Measurements from ENCODE around the gene RAB11FIP4.

The RAB11FIP4 gene

DNA sequence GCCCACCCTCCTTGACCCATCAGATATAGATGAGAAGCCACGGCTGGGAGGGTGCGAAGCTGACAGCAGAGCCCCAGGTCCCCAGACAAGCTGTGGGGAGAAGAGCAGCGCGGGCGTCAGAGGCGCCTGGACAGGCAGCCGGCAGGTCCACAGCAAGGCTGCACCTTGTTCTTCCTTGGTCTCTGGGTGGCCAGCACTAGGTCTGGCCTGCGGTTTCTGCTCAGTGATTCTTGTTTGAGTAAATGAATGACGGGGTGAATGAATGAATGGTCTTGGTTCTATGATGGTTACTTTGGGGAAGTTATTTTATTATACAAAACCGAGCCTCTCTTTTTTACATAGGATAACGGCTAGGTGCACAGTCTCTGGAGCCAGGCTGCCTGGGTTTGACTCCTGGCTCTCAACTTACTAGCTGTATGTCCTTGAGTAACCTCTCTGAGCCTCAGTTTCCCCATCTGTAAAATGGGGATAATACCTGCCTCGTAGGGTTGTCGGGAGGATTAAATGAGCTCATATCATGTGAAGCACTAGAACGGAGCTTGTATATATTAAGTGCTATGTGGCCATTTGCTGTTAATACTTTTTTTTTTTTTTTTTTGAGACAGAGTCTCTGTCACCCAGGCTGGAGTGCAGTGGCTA lies 86.1 kb downstream of the RAB11FIP4 start:
- H3K4me1 ChIP-seq (ENCODE audit: control insufficient read depth, insufficient read depth, low read length): peaks cover 11% of the 10 kb centered on the region
- H3K36me3 ChIP-seq (ENCODE audit: control insufficient read depth, insufficient read depth, low read length): no peaks in the 10 kb centered on the region
- no peak overlapping the region for H3K9ac ChIP-seq (ENCODE audit: low read length)
- no peak overlapping the region for H3K4me3 ChIP-seq (ENCODE audit: low read length)
- no peaks in the 10 kb centered on the region for H3K9me3 ChIP-seq (ENCODE audit: control insufficient read depth, low read length)
- no peaks in the 10 kb centered on the region for H3K27me3 ChIP-seq (ENCODE audit: control insufficient read depth, insufficient read depth, low read length)

DNA sequence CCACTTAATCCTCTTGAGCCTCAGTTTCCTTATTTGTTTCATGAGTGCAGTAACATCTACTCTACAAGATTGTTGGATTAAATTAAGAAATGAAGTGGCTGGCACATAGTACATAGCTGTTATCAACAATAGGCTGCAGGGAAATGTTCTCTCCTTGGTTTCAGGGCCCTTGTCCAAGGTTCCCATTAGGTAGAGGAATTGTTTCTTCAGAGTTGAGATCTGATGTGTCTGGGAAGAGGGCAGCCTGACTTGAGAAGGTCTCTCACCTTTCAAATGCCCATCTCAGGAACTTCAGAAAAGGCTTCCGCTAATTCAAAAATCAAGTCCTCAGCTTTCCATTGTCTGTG lies 87.6 kb downstream of the RAB11FIP4 start:
- H3K4me3 ChIP-seq (ENCODE audit: low read length): no peak overlapping the region
- H3K27me3 ChIP-seq (ENCODE audit: control insufficient read depth, insufficient read depth, low read length): no peaks in the 10 kb centered on the region
- no peaks in the 10 kb centered on the region for H3K9me3 ChIP-seq (ENCODE audit: control insufficient read depth, low read length)
- peaks cover 11% of the 10 kb centered on the region for H3K4me1 ChIP-seq (ENCODE audit: control insufficient read depth, insufficient read depth, low read length)
- no peaks in the 10 kb centered on the region for H3K36me3 ChIP-seq (ENCODE audit: control insufficient read depth, insufficient read depth, low read length)
- H3K9ac ChIP-seq (ENCODE audit: low read length): no peak overlapping the region

- H3K36me3 ChIP-seq (ENCODE audit: control insufficient read depth, insufficient read depth, low read length): no peaks in the 10 kb centered on the region
- no peaks in the 10 kb centered on the region for H3K27me3 ChIP-seq (ENCODE audit: control insufficient read depth, insufficient read depth, low read length)
- no peak overlapping the region for H3K9ac ChIP-seq (ENCODE audit: low read length)
- H3K9me3 ChIP-seq (ENCODE audit: control insufficient read depth, low read length): no peaks in the 10 kb centered on the region
- H3K4me3 ChIP-seq (ENCODE audit: low read length): no peak overlapping the region
- H3K4me1 ChIP-seq (ENCODE audit: control insufficient read depth, insufficient read depth, low read length): peaks cover 11% of the 10 kb centered on the region
Observed at GRCh38 chr17:31479524-31479923, 88.0 kb downstream of the RAB11FIP4 start.

DNA sequence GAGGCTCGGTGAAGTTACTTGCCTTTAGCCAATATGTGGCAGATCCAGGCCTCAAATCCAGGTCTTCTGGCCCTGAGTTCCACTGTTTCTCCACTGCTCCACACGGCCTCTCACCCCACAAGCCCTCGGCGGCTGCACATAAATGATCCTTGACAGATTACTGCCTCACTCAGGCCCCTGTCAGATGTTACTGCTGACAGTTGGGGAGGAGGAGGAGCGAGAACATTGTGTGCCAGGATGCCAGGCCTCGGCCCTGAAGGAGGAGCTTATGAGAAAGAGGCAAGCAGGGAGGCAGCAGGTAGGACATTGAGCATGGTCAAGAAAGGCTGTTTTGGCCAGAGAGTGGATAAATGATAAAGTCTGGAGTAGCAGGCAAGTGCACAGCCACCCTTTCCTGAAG lies 88.6 kb downstream of the RAB11FIP4 start:
- Histone ChIP-seq H3K4me3 (ENCODE audit: low read length) (no peak overlapping the region), H3K36me3 (ENCODE audit: control insufficient read depth, insufficient read depth, low read length) (no peaks in the 10 kb centered on the region), H3K9me3 (ENCODE audit: control insufficient read depth, low read length) (no peaks in the 10 kb centered on the region), H3K9ac (ENCODE audit: low read length) (no peak overlapping the region), H3K4me1 (ENCODE audit: control insufficient read depth, insufficient read depth, low read length) (peaks cover 11% of the 10 kb centered on the region), H3K27me3 (ENCODE audit: control insufficient read depth, insufficient read depth, low read length) (no peaks in the 10 kb centered on the region)

DNA sequence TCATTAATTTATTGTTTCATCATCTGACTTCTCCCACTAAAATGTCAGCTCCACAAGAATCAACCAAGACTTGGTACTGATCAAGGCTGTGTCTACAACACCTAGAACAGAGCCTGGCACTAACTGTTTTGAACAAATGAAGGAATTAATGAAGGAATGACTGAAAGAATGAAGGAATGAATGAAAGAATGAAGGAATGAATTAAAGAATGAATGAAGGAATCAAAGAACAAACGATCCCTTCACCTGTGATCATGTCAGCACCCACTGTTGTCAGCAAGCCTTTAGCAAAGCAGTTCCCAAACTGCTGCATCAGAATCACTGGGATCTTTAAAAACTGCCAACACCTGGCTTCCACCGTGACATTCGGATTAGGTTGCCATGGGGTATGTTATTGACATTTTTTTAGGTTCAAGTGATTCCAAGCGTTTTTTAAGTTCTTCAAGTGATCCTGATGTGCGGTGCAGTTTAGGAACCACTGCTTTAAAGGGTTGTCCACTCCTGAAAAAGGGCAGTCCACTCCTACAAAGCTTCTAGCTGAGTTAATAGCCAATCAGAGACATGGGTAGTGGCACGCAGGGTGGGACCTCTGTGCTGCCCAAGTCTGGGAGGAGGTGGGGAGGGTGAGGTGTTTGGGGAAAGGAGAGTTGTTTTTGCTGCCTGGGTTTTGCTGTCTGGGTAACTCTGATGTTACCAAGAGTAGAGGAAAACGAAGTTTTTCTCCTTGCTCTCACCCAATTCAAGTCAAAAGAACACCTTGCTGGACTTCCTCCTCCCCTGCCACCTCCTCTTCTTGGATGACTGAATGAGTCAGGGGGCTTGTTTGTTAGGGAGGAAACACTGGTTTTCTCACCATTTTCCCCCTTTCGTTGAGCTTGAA lies 89.7 kb downstream of the RAB11FIP4 start:
- no peak overlapping the region for H3K9ac ChIP-seq (ENCODE audit: low read length)
- H3K9me3 ChIP-seq (ENCODE audit: control insufficient read depth, low read length): no peaks in the 10 kb centered on the region
- peaks cover 9% of the 10 kb centered on the region for H3K4me1 ChIP-seq (ENCODE audit: control insufficient read depth, insufficient read depth, low read length)
- H3K4me3 ChIP-seq (ENCODE audit: low read length): no peak overlapping the region
- no peaks in the 10 kb centered on the region for H3K27me3 ChIP-seq (ENCODE audit: control insufficient read depth, insufficient read depth, low read length)
- no peaks in the 10 kb centered on the region for H3K36me3 ChIP-seq (ENCODE audit: control insufficient read depth, insufficient read depth, low read length)

DNA sequence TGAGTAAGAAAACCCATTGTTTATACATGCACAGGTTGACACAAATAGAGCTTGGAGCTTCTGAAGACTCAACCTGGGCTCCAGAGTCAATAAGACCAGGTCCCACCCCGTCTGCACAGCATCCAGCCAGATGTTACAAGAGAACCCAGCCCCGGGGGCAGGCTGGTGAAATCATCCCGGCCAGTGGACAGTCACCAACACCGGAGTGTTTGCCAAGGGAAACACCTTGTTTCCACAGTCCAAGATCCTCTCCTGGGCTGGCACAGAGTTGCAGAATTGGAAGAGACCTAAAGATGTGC lies 90.3 kb downstream of the RAB11FIP4 start:
- H3K36me3 ChIP-seq (ENCODE audit: control insufficient read depth, insufficient read depth, low read length): no peaks in the 10 kb centered on the region
- H3K9ac ChIP-seq (ENCODE audit: low read length): no peak overlapping the region
- peaks cover 7% of the 10 kb centered on the region for H3K4me1 ChIP-seq (ENCODE audit: control insufficient read depth, insufficient read depth, low read length)
- no peak overlapping the region for H3K4me3 ChIP-seq (ENCODE audit: low read length)
- no peaks in the 10 kb centered on the region for H3K9me3 ChIP-seq (ENCODE audit: control insufficient read depth, low read length)
- no peaks in the 10 kb centered on the region for H3K27me3 ChIP-seq (ENCODE audit: control insufficient read depth, insufficient read depth, low read length)

DNA sequence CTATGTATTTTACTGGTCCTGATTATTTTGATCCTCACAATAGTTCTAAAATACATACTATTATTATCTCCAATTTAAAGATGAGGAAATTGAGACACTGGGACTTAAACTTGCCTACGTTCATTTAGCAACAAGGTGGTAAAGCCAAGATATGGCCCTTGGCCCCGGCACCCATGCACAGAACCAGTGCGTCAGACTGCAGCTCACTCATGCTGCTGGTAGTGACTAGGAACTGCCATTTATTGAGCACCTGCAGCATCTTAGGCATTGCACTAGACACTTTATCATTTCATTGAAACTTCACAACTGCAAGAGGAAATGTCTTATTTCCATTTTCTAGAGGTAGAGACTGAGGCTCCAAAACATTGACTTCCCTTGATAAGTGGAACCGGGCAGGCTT lies 93.3 kb downstream of the RAB11FIP4 start:
- H3K9ac ChIP-seq (ENCODE audit: low read length): no peak overlapping the region
- H3K9me3 ChIP-seq (ENCODE audit: control insufficient read depth, low read length): no peaks in the 10 kb centered on the region
- H3K27me3 ChIP-seq (ENCODE audit: control insufficient read depth, insufficient read depth, low read length): no peaks in the 10 kb centered on the region
- no peak overlapping the region for H3K4me3 ChIP-seq (ENCODE audit: low read length)
- no peaks in the 10 kb centered on the region for H3K36me3 ChIP-seq (ENCODE audit: control insufficient read depth, insufficient read depth, low read length)
- H3K4me1 ChIP-seq (ENCODE audit: control insufficient read depth, insufficient read depth, low read length): peaks cover 20% of the 10 kb centered on the region

DNA sequence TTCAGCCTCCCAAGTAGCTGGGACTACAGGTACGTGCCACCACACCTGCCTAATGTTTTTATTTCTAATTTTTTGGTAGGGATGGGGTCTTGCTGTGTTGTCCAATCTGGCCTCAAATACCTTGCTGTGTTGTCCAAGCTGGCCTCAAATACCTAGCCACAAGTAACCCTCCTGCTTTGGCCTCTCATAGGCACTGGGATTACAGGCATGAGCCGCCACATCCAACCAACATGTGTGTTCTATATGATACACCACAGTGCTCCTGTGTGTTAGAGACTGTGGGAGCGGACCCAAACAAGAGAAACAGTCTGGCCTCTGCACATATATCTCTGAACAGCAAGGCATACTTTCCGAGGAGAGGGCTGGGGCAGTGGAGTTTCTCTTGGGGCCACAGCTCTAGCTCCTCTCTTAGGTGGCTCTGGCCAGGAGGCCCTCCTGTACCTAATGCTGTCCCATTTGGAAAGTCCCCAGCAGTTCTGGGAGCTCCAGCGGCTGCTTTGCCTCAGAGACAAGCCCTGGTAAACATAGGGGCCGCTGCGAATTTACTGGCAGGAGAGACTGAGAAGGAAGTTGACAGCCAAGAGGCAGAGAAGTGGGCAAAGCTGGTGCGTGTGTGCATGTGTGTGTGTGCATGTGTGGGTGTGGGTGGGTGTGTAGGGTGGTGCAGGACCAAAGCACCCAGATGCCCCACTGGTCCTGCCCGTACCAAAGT lies 95.0 kb downstream of the RAB11FIP4 start:
- peak overlapping the region; percentile 68 for H3K9ac ChIP-seq (ENCODE audit: low read length)
- no peaks in the 10 kb centered on the region for H3K27me3 ChIP-seq (ENCODE audit: control insufficient read depth, insufficient read depth, low read length)
- no peak overlapping the region for H3K4me3 ChIP-seq (ENCODE audit: low read length)
- no peaks in the 10 kb centered on the region for H3K36me3 ChIP-seq (ENCODE audit: control insufficient read depth, insufficient read depth, low read length)
- H3K4me1 ChIP-seq (ENCODE audit: control insufficient read depth, insufficient read depth, low read length): peaks cover 36% of the 10 kb centered on the region
- H3K9me3 ChIP-seq (ENCODE audit: control insufficient read depth, low read length): no peaks in the 10 kb centered on the region

DNA sequence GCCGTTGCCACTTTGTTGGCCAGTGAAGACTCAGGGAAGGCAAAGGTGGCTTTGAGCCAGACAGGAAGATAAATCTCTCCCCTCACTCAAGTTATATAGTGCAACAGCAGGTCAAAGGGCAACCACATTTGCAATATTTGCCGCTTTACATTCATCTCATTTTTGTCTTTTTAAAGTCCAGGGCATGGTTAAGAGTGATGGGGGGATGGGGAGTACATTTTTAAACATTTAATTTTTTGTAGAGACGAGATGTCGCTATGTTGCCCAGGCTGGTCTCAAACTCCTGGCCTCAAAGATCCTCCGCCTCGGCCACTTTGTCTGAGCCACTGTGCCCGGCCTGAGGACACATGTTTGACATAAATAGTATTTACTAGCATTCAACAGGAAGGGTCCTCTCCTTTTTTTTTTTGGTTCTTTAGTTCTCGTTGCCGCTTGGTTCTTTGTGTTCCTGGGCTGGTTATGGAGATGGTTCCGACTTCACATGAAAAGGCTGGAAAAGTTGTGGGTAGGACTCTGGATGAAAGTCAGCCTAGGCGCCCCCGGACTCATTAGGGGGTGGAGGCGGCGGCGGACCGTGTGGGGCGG lies 95.7 kb downstream of the RAB11FIP4 start:
- Histone ChIP-seq H3K36me3 (ENCODE audit: control insufficient read depth, insufficient read depth, low read length) (no peaks in the 10 kb centered on the region), H3K4me1 (ENCODE audit: control insufficient read depth, insufficient read depth, low read length) (peaks cover 41% of the 10 kb centered on the region), H3K27me3 (ENCODE audit: control insufficient read depth, insufficient read depth, low read length) (no peaks in the 10 kb centered on the region), H3K9ac (ENCODE audit: low read length) (peak overlapping the region; percentile 68), H3K9me3 (ENCODE audit: control insufficient read depth, low read length) (no peaks in the 10 kb centered on the region), H3K4me3 (ENCODE audit: low read length) (peak overlapping the region; percentile 17)

DNA sequence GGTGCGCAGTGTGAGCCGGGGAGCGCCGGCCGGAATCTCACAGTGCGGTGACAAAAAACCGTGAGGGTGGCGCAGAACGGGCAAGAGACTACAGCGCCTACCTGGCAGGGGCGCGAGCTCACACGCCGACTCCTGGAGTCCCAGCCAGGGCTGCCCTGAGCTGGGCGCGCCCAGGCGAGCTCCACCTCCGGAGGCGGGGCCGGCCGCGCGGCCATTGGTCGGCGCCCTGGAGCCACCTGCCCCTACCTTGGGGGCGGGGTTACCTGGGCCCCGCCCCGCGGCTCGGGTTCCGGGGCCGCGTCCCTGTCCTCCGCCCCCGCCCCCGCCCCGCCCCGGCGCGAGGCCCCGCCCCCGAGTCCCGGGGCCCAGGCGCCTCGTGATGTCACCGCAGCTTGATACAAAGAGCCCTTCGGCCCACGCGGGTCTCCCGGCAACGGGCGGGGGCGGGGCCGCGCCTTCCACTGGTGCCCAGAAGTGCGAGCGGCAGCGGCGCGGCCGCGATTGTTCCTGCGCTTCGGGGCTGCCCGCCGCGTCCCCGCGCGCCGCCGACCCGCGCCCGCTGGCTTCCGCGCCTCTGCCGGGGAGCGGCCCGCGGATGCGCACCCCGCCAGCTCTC lies 96.3 kb downstream of the RAB11FIP4 start:
- Histone ChIP-seq H3K4me1 (ENCODE audit: control insufficient read depth, insufficient read depth, low read length) (peaks cover 47% of the 10 kb centered on the region), H3K4me3 (ENCODE audit: low read length) (peak overlapping the region; percentile 17), H3K9me3 (ENCODE audit: control insufficient read depth, low read length) (no peaks in the 10 kb centered on the region), H3K27me3 (ENCODE audit: control insufficient read depth, insufficient read depth, low read length) (no peaks in the 10 kb centered on the region), H3K36me3 (ENCODE audit: control insufficient read depth, insufficient read depth, low read length) (no peaks in the 10 kb centered on the region), H3K9ac (ENCODE audit: low read length) (peak overlapping the region; percentile 93)

GRCh38 chr17:31488264-31488981 lies 96.9 kb downstream of the RAB11FIP4 start:
- no peaks in the 10 kb centered on the region for H3K27me3 ChIP-seq (ENCODE audit: control insufficient read depth, insufficient read depth, low read length)
- peak overlapping the region; percentile 93 for H3K9ac ChIP-seq (ENCODE audit: low read length)
- H3K4me3 ChIP-seq (ENCODE audit: low read length): peak overlapping the region; percentile 57
- no peaks in the 10 kb centered on the region for H3K36me3 ChIP-seq (ENCODE audit: control insufficient read depth, insufficient read depth, low read length)
- H3K9me3 ChIP-seq (ENCODE audit: control insufficient read depth, low read length): no peaks in the 10 kb centered on the region
- peaks cover 54% of the 10 kb centered on the region for H3K4me1 ChIP-seq (ENCODE audit: control insufficient read depth, insufficient read depth, low read length)
